ENCODE results near the gene IGF1R. TPM values are rescaled to one million over a fixed set of nuclear protein-coding genes. Genes with fewer than 3 reads are reported as not detected.

The IGF1R gene
- total RNA-seq, 1 donor from 2014 or later, result 23.5 TPM

GRCh38 chr15:98883478-98883877 lies 235.1 kb downstream of the IGF1R start:
- H3K27me3 ChIP-seq, result no peaks in the 10 kb centered on the region
- Mint-ChIP-seq H3K4me3 (no peak overlapping the region), H3K4me1 (peaks cover 68% of the 10 kb centered on the region), H3K36me3 (peaks cover 4% of the 10 kb centered on the region), H3K27ac (peak overlapping the region; percentile 48), H3K27me3 (ENCODE audit: insufficient read depth, low read depth) (no peaks in the 10 kb centered on the region), H3K9me3 (peaks cover 2% of the 10 kb centered on the region)
- H3K4me1 ChIP-seq, result peaks cover 31% of the 10 kb centered on the region
- H3K27ac ChIP-seq, result no peak overlapping the region
- H3K79me2 ChIP-seq (ENCODE audit: low read depth), result peaks cover 100% of the 10 kb centered on the region
- no peak overlapping the region for H3K9ac ChIP-seq
- H3K9me3 ChIP-seq (ENCODE audit: low read depth), result no peaks in the 10 kb centered on the region
- DNase-seq (ENCODE audit: low spot score), result no peak
- H4K20me1 ChIP-seq (ENCODE audit: low read depth), result peaks cover 93% of the 10 kb centered on the region
- H3K4me2 ChIP-seq, result no peak overlapping the region
- H3K4me3 ChIP-seq, result no peak overlapping the region
- TF ChIP-seq CTCF (IDR thresholded peaks at IDR 0.05) (no peak), EZH2phosphoT487 (IDR thresholded peaks at IDR 0.05) (no peak), EZH2 (IDR thresholded peaks at IDR 0.05) (no peak)
- no peaks in the 10 kb centered on the region for H3K36me3 ChIP-seq
- H2AFZ ChIP-seq (replicated peaks), result no peak overlapping the region
- no peaks in the 10 kb centered on the region for H3F3A ChIP-seq (ENCODE audit: low read depth)

GRCh38 chr15:98884894-98885293 lies 236.6 kb downstream of the IGF1R start:
- peaks cover 2% of the 10 kb centered on the region for H3K9me3 Mint-ChIP-seq
- peaks cover 4% of the 10 kb centered on the region for H3K36me3 Mint-ChIP-seq
- peaks cover 33% of the 10 kb centered on the region for H3K4me1 ChIP-seq
- H2AFZ ChIP-seq (replicated peaks), result no peak overlapping the region
- H3K4me3 ChIP-seq, result no peak overlapping the region
- H3K9ac ChIP-seq, result no peak overlapping the region
- no peaks in the 10 kb centered on the region for H3K9me3 ChIP-seq (ENCODE audit: low read depth)
- H3K4me1 Mint-ChIP-seq, result peaks cover 67% of the 10 kb centered on the region
- no peaks in the 10 kb centered on the region for H3K27me3 ChIP-seq
- no peaks in the 10 kb centered on the region for H3F3A ChIP-seq (ENCODE audit: low read depth)
- H4K20me1 ChIP-seq (ENCODE audit: low read depth), result peaks cover 92% of the 10 kb centered on the region
- no peak overlapping the region for H3K27ac ChIP-seq
- no peak overlapping the region for H3K27ac Mint-ChIP-seq
- no peak overlapping the region for H3K4me2 ChIP-seq
- DNase-seq (ENCODE audit: low spot score), result no peak
- peaks cover 100% of the 10 kb centered on the region for H3K79me2 ChIP-seq (ENCODE audit: low read depth)
- no peaks in the 10 kb centered on the region for H3K27me3 Mint-ChIP-seq (ENCODE audit: insufficient read depth, low read depth)
- no peaks in the 10 kb centered on the region for H3K36me3 ChIP-seq
- no peak for TF ChIP-seq EZH2phosphoT487 (IDR thresholded peaks at IDR 0.05)
- TF ChIP-seq EZH2 (IDR thresholded peaks at IDR 0.05), result no peak
- TF ChIP-seq CTCF (IDR thresholded peaks at IDR 0.05), result no peak
- no peak overlapping the region for H3K4me3 Mint-ChIP-seq

GRCh38 chr15:98887976-98888375 lies 239.6 kb downstream of the IGF1R start:
- no peak overlapping the region for H3K27ac Mint-ChIP-seq
- TF ChIP-seq EZH2 (IDR thresholded peaks at IDR 0.05) (no peak), EZH2phosphoT487 (IDR thresholded peaks at IDR 0.05) (no peak), CTCF (IDR thresholded peaks at IDR 0.05) (no peak)
- no peaks in the 10 kb centered on the region for H3K27me3 ChIP-seq
- H2AFZ ChIP-seq (replicated peaks), result no peak overlapping the region
- H3K4me3 Mint-ChIP-seq, result no peak overlapping the region
- H3F3A ChIP-seq (ENCODE audit: low read depth), result no peaks in the 10 kb centered on the region
- H3K79me2 ChIP-seq (ENCODE audit: low read depth), result peaks cover 73% of the 10 kb centered on the region
- no peaks in the 10 kb centered on the region for H3K9me3 ChIP-seq (ENCODE audit: low read depth)
- no peak overlapping the region for H3K4me3 ChIP-seq
- H3K27me3 Mint-ChIP-seq (ENCODE audit: insufficient read depth, low read depth), result peaks cover 3% of the 10 kb centered on the region
- peaks cover 14% of the 10 kb centered on the region for H3K36me3 Mint-ChIP-seq
- no peak overlapping the region for H3K4me2 ChIP-seq
- H3K4me1 Mint-ChIP-seq, result peaks cover 53% of the 10 kb centered on the region
- DNase-seq (ENCODE audit: low spot score), result no peak
- H3K9me3 Mint-ChIP-seq, result peaks cover 2% of the 10 kb centered on the region
- no peaks in the 10 kb centered on the region for H3K36me3 ChIP-seq
- H3K27ac ChIP-seq, result no peak overlapping the region
- no peak overlapping the region for H3K9ac ChIP-seq
- peaks cover 20% of the 10 kb centered on the region for H3K4me1 ChIP-seq
- H4K20me1 ChIP-seq (ENCODE audit: low read depth), result peaks cover 73% of the 10 kb centered on the region

Data from neural progenitor cell (in vitro differentiated cells).